H1 (cell line): ENCODE data around the gene AHDC1. TPM values are rescaled to one million over a fixed set of nuclear protein-coding genes. Genes with fewer than 3 reads are reported as not detected.
A peak's percentile ranks its signal among the peaks of the same experiment; 100 is the strongest.

ENCODE experiments used
- CTCF ChIA-PET: fragments of 300-600 bp; sonication (Branson Sonifier 250); formaldehyde crosslinking; loops from one replicate; lab custom pipeline; 2021; ENCODE audit not compliant: partially characterized antibody; lab: Charles Lee
- POLR2A ChIA-PET: fragments of 300-600 bp; sonication (Branson Sonifier 250); formaldehyde crosslinking; loops from one replicate; lab custom pipeline; 2021; ENCODE audit warnings: inconsistent platforms; ENCODE audit not compliant: partially characterized antibody; lab: Charles Lee
- DNase-seq, 2 experiments: peaks; one replicate each; pipeline versions ENCODE4 v3.0.0 to v3.0.0-alpha.2; 2010 to 2022; ENCODE audit warnings: low spot score in 2 of 2, low read depth in 1 of 2, mixed read lengths in 1 of 2
- FAIRE-seq: peaks from 2 replicates; lab custom pipeline; 2011; peaks lifted over from hg19 to GRCh38; lab: Jason Lieb, UNC
- H2AFZ ChIP-seq: 2 replicates; pipeline ENCODE4 v1.8.1; 2012; ENCODE audit warnings: low read length, inconsistent platforms
- H2AK5ac ChIP-seq: 2 replicates; pipeline ENCODE4 v1.6.1; 2013; ENCODE audit warnings: low read depth, low read length
- H2BK120ac ChIP-seq: replicated peaks from 2 replicates; pipeline ENCODE3; 2013; ENCODE audit warnings: low read depth, low read length, inconsistent platforms
- H2BK12ac ChIP-seq: 2 replicates; pipeline ENCODE4 v1.6.1; 2013; ENCODE audit warnings: low read depth, low read length
- H2BK15ac ChIP-seq: 2 replicates; pipeline ENCODE4 v1.6.1; 2013; ENCODE audit warnings: low read length
- H2BK20ac ChIP-seq: 2 replicates; pipeline ENCODE4 v1.6.1; 2013; ENCODE audit warnings: low read length
- H2BK5ac ChIP-seq: 2 replicates; pipeline ENCODE4 v1.6.1; 2013; ENCODE audit warnings: low read depth, low read length
- H3K14ac ChIP-seq: 2 replicates; pipeline ENCODE4 v1.6.1; 2013; ENCODE audit warnings: inconsistent platforms; ENCODE audit not compliant: insufficient read length
- H3K18ac ChIP-seq: 2 replicates; pipeline ENCODE4 v1.6.1; 2013; ENCODE audit warnings: low read length; ENCODE audit errors: extremely low read depth
- H3K23ac ChIP-seq: 2 replicates; pipeline ENCODE4 v1.6.1; 2013; ENCODE audit warnings: inconsistent platforms; ENCODE audit not compliant: insufficient read length
- H3K23me2 ChIP-seq: 2 replicates; pipeline ENCODE4 v1.6.1; 2013; ENCODE audit warnings: low read depth, low read length
- H3K27ac ChIP-seq: 2 replicates; pipeline ENCODE4 v1.6.1; 2011; ENCODE audit warnings: low read depth, low read length, inconsistent platforms
- H3K27me3 ChIP-seq, 4 experiments: replicated peaks in 1 of 4; 1 replicate in 1 of 4; 2 replicates in 3 of 4; pipeline versions ENCODE4 v1.6.1 to v1.8.1; 2011 to 2013; ENCODE audit warnings: low read length in 3 of 4, mild to moderate bottlenecking in 3 of 4, inconsistent platforms in 2 of 4, mixed read lengths in 2 of 4, moderate library complexity in 1 of 4; ENCODE audit not compliant: control insufficient read depth in 3 of 4, insufficient read depth in 3 of 4; ENCODE audit errors: extremely low read depth in 1 of 4
- H3K36me3 ChIP-seq, 4 experiments: 2 replicates each; pipeline versions ENCODE4 v1.6.1 to v1.8.1; 2011 to 2013; ENCODE audit warnings: mild to moderate bottlenecking in 4 of 4, low read length in 3 of 4, moderate library complexity in 2 of 4, control low read depth in 1 of 4, inconsistent platforms in 1 of 4; ENCODE audit not compliant: insufficient read depth in 4 of 4, control insufficient read depth in 2 of 4
- H3K4ac ChIP-seq: replicated peaks from 2 replicates; pipeline ENCODE3; 2013; ENCODE audit warnings: low read length, low read depth, mixed read lengths, inconsistent platforms; ENCODE audit not compliant: insufficient read length
- H3K4me1 ChIP-seq, 4 experiments: replicated peaks in 1 of 4; 1 replicate in 1 of 4; 2 replicates in 3 of 4; pipeline versions ENCODE4 v1.6.1 to v1.8.1; 2011 to 2013; ENCODE audit warnings: low read length in 3 of 4, inconsistent platforms in 2 of 4, mixed read lengths in 1 of 4; ENCODE audit not compliant: insufficient read depth in 4 of 4, control insufficient read depth in 3 of 4
- H3K4me2 ChIP-seq, 2 experiments: 2 replicates each; pipeline versions ENCODE4 v1.6.1 to v1.8.1; 2011 to 2013; ENCODE audit warnings: low read depth in 2 of 2, low read length in 2 of 2, control low read depth in 1 of 2, inconsistent platforms in 1 of 2, mild to moderate bottlenecking in 1 of 2; ENCODE audit not compliant: insufficient read depth in 1 of 2
- H3K4me3 ChIP-seq, 4 experiments: fragments of 200-600, 300-600 bp in 1 of 4; sonication (generic), shearing (Covaris generic), sonication (Bioruptor Twin) in 1 of 4; 2 replicates each; pipeline versions ENCODE4 v1.5.1 to v1.8.1; 2011 to 2016; ENCODE audit warnings: low read length in 4 of 4, low read depth in 3 of 4, control low read depth in 2 of 4, inconsistent platforms in 2 of 4, mild to moderate bottlenecking in 2 of 4, mixed read lengths in 1 of 4, moderate library complexity in 1 of 4; ENCODE audit not compliant: insufficient read depth in 2 of 4; ENCODE audit errors: extremely low read depth in 1 of 4
- H3K56ac ChIP-seq: replicated peaks from 2 replicates; pipeline ENCODE3; 2013; ENCODE audit warnings: low read depth, mild to moderate bottlenecking, mixed read lengths, low read length, inconsistent platforms; ENCODE audit not compliant: insufficient read length
- H3K79me1 ChIP-seq: 2 replicates; pipeline ENCODE4 v1.6.1; 2013; ENCODE audit warnings: low read depth, low read length, control low read depth
- H3K79me2 ChIP-seq, 2 experiments: 2 replicates each; pipeline versions ENCODE4 v1.6.1 to v1.8.1; 2012 to 2013; ENCODE audit warnings: low read length in 2 of 2, mild to moderate bottlenecking in 2 of 2, inconsistent platforms in 1 of 2; ENCODE audit not compliant: insufficient read depth in 2 of 2, control insufficient read depth in 1 of 2
- H3K9ac ChIP-seq, 4 experiments: replicated peaks in 1 of 4; 1 replicate in 1 of 4; 2 replicates in 3 of 4; pipeline versions ENCODE4 v1.6.1 to v1.8.1; 2011 to 2013; ENCODE audit warnings: low read depth in 3 of 4, low read length in 3 of 4, control low read depth in 2 of 4, mild to moderate bottlenecking in 2 of 4, moderate library complexity in 2 of 4, inconsistent platforms in 1 of 4; ENCODE audit errors: extremely low read depth in 1 of 4
- H3K9me3 ChIP-seq, 2 experiments: 2 replicates each; pipeline versions ENCODE4 v1.6.1 to v1.8.1; 2012 to 2013; ENCODE audit warnings: mild to moderate bottlenecking in 2 of 2, moderate library complexity in 2 of 2, control low read depth in 1 of 2, inconsistent platforms in 1 of 2, low read depth in 1 of 2, low read length in 1 of 2, mixed read lengths in 1 of 2; ENCODE audit not compliant: insufficient read depth in 2 of 2
- H4K20me1 ChIP-seq, 2 experiments: replicated peaks in 1 of 2; 2 replicates each; pipeline versions ENCODE3 to v1.8.1; 2011 to 2013; ENCODE audit warnings: inconsistent platforms in 2 of 2, low read length in 2 of 2, mild to moderate bottlenecking in 1 of 2; ENCODE audit not compliant: insufficient read depth in 2 of 2, control insufficient read depth in 1 of 2
- H4K5ac ChIP-seq: 2 replicates; pipeline ENCODE4 v1.6.1; 2013; ENCODE audit warnings: low read length, low read depth, mixed read lengths, inconsistent platforms; ENCODE audit not compliant: insufficient read length
- H4K8ac ChIP-seq: 2 replicates; pipeline ENCODE4 v1.8.0; 2013; ENCODE audit warnings: mild to moderate bottlenecking, moderate library complexity, low read length, inconsistent platforms; ENCODE audit not compliant: insufficient read depth; ENCODE audit errors: extremely low read depth
- H4K91ac ChIP-seq: replicated peaks from 2 replicates; pipeline ENCODE3; 2013; ENCODE audit warnings: low read length, mixed read lengths, inconsistent platforms; ENCODE audit not compliant: insufficient read length
- BACH1 ChIP-seq: IDR thresholded peaks from 2 replicates; pipeline ENCODE4 v1.6.1; 2012; ENCODE audit warnings: low read length, improper control_type of control experiment
- CEBPB ChIP-seq: IDR thresholded peaks from 2 replicates; pipeline ENCODE4 v1.6.1; 2012; ENCODE audit warnings: low read depth, low read length
- HDAC2 ChIP-seq, 2 experiments: fragments of 300-600 bp in 1 of 2; sonication (generic) in 1 of 2; IDR thresholded peaks; 2 replicates each; pipeline ENCODE4 v1.6.1; 2011 to 2012; ENCODE audit warnings: low read depth in 2 of 2, low read length in 2 of 2, mild to moderate bottlenecking in 2 of 2, moderate library complexity in 2 of 2, borderline replicate concordance in 1 of 2, inconsistent platforms in 1 of 2
- JUND ChIP-seq: IDR thresholded peaks from 2 replicates; pipeline ENCODE4 v1.6.1; 2011; ENCODE audit warnings: mild to moderate bottlenecking, improper control_type of control experiment, low read length
- WGBS, 2 experiments: shearing (Covaris generic) in 1 of 2; methylation state at CpG; one replicate each; pipeline versions ENCODE4 v1.1.6 to v1.1.7; 2013 to 2015; ENCODE audit warnings: low lambda C conversion rate in 2 of 2, mixed read lengths in 2 of 2, inconsistent platforms in 1 of 2, low coverage in 1 of 2, missing lambda C conversion rate in 1 of 2; ENCODE audit not compliant: insufficient replicate concordance in 2 of 2, insufficient coverage in 1 of 2, insufficient read length in 1 of 2; ENCODE audit errors: extremely low coverage in 1 of 2, missing lambda C conversion rate in 1 of 2; 5-methylcytosine and 5-hydroxymethylcytosine counted together
- polyA plus RNA-seq, 7 experiments: library from polyadenylated mRNA; depleted of rRNA in 3 of 7; stranded (reverse) in 5 of 7; unstranded in 2 of 7; fragments of >200 nt in 5 of 7; fragments of 200-250 nt in 2 of 7; gene quantifications; 1 replicate in 5 of 7; 2 replicates in 1 of 7; 4 replicates in 1 of 7; pipeline versions ENCODE4 v1.2.1 to v1.2.3, GENCODE V29; 2011 to 2013; ENCODE audit warnings: missing spikeins in 2 of 7, mixed read lengths in 2 of 7
- total RNA-seq: library from RNA; stranded (reverse); fragmentation: NEBNext Ultra II Directional; extraction: Animal tissue kit (Norgen Biotek cat#: 25700); gene quantifications from 2 replicates; pipeline ENCODE4 v1.2.1, GENCODE V29; 2021

The AHDC1 gene
- total and polyA plus RNA-seq, 2 of the 8 experiments (the other 6 are each of a cell fraction or from before 2014, with no cell fraction given), result 4.4 to 35.1 TPM

DNA sequence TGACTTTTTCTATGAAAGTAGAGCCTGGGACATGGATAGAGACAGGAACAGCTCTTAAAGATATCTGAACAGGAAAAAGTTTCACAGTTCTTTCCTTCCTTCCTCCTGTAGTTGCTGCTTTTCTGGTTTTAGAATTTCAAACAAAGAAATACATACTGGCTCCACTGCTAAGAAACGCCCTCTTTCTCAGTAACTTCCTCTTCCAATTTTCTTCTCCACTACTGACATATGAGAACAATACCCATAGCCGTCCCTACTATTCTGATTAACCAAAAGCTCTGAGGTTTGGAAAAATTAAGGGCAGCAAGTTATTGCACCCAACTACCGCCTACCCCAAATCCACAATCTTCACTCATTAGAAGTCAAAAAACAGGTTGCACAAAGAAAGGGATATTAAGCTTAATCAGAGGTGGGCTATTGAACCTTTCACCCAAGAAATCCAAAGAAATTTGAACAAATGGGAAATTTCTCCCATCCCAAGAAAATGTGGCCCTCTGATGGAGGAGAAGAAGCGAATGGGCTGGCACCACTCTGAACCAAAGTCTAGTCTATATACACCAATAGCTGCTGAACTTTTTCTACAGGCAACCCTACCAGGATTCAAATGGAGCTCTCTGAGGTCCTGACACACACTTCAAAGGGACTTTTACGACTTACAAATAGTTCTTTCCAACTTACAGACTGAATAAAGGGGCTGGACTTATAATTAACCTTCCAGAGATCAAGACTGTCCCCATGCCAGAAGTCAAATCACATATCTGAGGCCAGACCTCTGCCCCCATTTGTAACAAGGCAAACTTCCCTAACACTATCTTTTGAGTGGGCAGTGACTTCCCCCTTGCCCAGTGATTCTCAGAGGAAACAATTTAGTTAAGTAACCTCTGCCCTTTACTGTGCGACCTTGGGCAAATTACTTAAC lies 115.7 kb downstream of the AHDC1 start:
- Histone ChIP-seq H3K14ac (no peak overlapping the region), H3K27ac (no peak overlapping the region), H3K23me2 (peaks cover 5% of the 10 kb centered on the region), H3K23ac (no peak overlapping the region), H3K79me2 (peaks cover 0 to 56% of the 10 kb centered on the region in 2 experiments), H4K20me1 (peaks cover 0 to 2% of the 10 kb centered on the region in 2 experiments), H3K4me1 (peaks cover 0 to 15% (median 6%) of the 10 kb centered on the region in 4 experiments; a peak in 4 of 7 replicates), H3K4ac (no peak overlapping the region), H4K91ac (no peak overlapping the region), H2AFZ (no peak overlapping the region), H2BK120ac (no peak overlapping the region), H3K56ac (no peak overlapping the region), H2BK15ac (no peak overlapping the region), H2BK20ac (no peak overlapping the region), H3K4me2 (peak overlapping the region; percentile 84 to 87; a peak in 2 of 4 replicates), H4K8ac (no peak overlapping the region), H3K18ac (no peak overlapping the region), H3K4me3 (peak overlapping the region in 2 of 4 experiments; percentile 23 to 87; a peak in 5 of 8 replicates), H3K36me3 (no peaks in the 10 kb centered on the region), H3K9me3 (no peaks in the 10 kb centered on the region), H2AK5ac (no peak overlapping the region), H2BK12ac (no peak overlapping the region), H3K9ac (no peak overlapping the region), H3K27me3 (no peaks in the 10 kb centered on the region), H2BK5ac (no peak overlapping the region), H3K79me1 (peaks cover 9% of the 10 kb centered on the region), H4K5ac (no peak overlapping the region)
- ChIA-PET CTCF (interaction anchor here (0.8 to 1.6 kb wide), 14 partner anchors 8 to 121 kb away, joined by 3 to 7 read pairs (median 4); no protein-coding TSS in a partner anchor), POLR2A (interaction anchor here (0.6 to 2.0 kb wide), 5 partner anchors 8 to 266 kb away, joined by 3 to 6 read pairs (median 4); no protein-coding TSS in a partner anchor)
- FAIRE-seq, result no peak
- TF ChIP-seq CEBPB (no peak), BACH1 (no peak), HDAC2 (IDR thresholded peaks at IDR 0.05; ENCODE audit: borderline replicate concordance in 1 of 2, low read depth in 2 of 2, low read length in 2 of 2) (no peak), JUND (no peak)
- DNase-seq, result no peak
- WGBS, 2 experiments, result 68% methylated on average over 6 of the region's 6 CpGs; no CpG with 5 or more reads in 1 of the 2 experiments
